Progenitor cell of endocrine pancreas (in vitro differentiated cells): Measurements from ENCODE around the gene BICRA. TPM values are rescaled to one million over a fixed set of nuclear protein-coding genes. Genes with fewer than 3 reads are reported as not detected.

Source experiments
- DNase-seq: peaks from one replicate; pipeline ENCODE4 v3.0.0; 2021; ENCODE audit warnings: low spot score; ENCODE audit not compliant: unreplicated experiment
- H3K27ac Mint-ChIP-seq: 2 replicates; pipeline ENCODE4 v1.8.0; 2021; ENCODE audit warnings: mild to moderate bottlenecking, moderate library complexity, mixed read lengths
- H3K27me3 Mint-ChIP-seq: 2 replicates; pipeline ENCODE4 v1.8.0; 2021; ENCODE audit warnings: mixed read lengths
- H3K36me3 Mint-ChIP-seq: 2 replicates; pipeline ENCODE4 v1.8.0; 2022; ENCODE audit warnings: mixed read lengths; ENCODE audit not compliant: insufficient read depth
- H3K4me1 Mint-ChIP-seq: 2 replicates; pipeline ENCODE4 v1.8.0; 2021; ENCODE audit warnings: low read depth, mixed read lengths
- H3K4me3 Mint-ChIP-seq: 2 replicates; pipeline ENCODE4 v1.8.0; 2021; ENCODE audit warnings: low read depth, mild to moderate bottlenecking, moderate library complexity, mixed read lengths
- H3K9me3 Mint-ChIP-seq: 2 replicates; pipeline ENCODE4 v1.8.0; 2021; ENCODE audit warnings: low read depth, mixed read lengths
- CTCF ChIP-seq: fragments of 200-600 bp; sonication (generic); IDR thresholded peaks from one replicate; pipeline ENCODE4 v1.5.0; 2021; ENCODE audit warnings: antibody characterized with exemption, mild to moderate bottlenecking; ENCODE audit not compliant: unreplicated experiment
- total RNA-seq: library from RNA; stranded (reverse); gene quantifications from 2 replicates; pipeline ENCODE4 v1.2.1, GENCODE V29; 2021

The BICRA gene
- total RNA-seq, 1 donor from 2014 or later: 37.4 TPM

GRCh38 chr19:47619763-47620162 is 10.8 kb downstream of the BICRA start:
- Mint-ChIP-seq H3K4me3 (no peak overlapping the region), H3K4me1 (peaks cover 23% of the 10 kb centered on the region), H3K27ac (peak overlapping the region; percentile 68), H3K9me3 (no peaks in the 10 kb centered on the region), H3K27me3 (no peaks in the 10 kb centered on the region), H3K36me3 (peaks cover 6% of the 10 kb centered on the region)
- DNase-seq: no peak
- TF ChIP-seq CTCF: no peak

- Mint-ChIP-seq H3K36me3 (peaks cover 7% of the 10 kb centered on the region), H3K4me1 (peaks cover 25% of the 10 kb centered on the region), H3K9me3 (no peaks in the 10 kb centered on the region), H3K27me3 (no peaks in the 10 kb centered on the region), H3K27ac (peak overlapping the region; percentile 75), H3K4me3 (no peak overlapping the region)
- no peak for DNase-seq
- TF ChIP-seq CTCF: no peak
Observed at GRCh38 chr19:47623151-47623920, 14.4 kb downstream of the BICRA start.

GRCh38 chr19:47623921-47624391 is 15.0 kb downstream of the BICRA start:
- Mint-ChIP-seq H3K4me1 (peaks cover 25% of the 10 kb centered on the region), H3K27ac (peak overlapping the region; percentile 75), H3K27me3 (no peaks in the 10 kb centered on the region), H3K4me3 (no peak overlapping the region), H3K36me3 (peaks cover 9% of the 10 kb centered on the region), H3K9me3 (no peaks in the 10 kb centered on the region)
- no peak for TF ChIP-seq CTCF
- no peak for DNase-seq

- H3K27ac Mint-ChIP-seq: peak overlapping the region; percentile 51
- no peak for DNase-seq
- peaks cover 18% of the 10 kb centered on the region for H3K4me1 Mint-ChIP-seq
- no peak overlapping the region for H3K4me3 Mint-ChIP-seq
- H3K36me3 Mint-ChIP-seq: peaks cover 13% of the 10 kb centered on the region
- H3K27me3 Mint-ChIP-seq: no peaks in the 10 kb centered on the region
- H3K9me3 Mint-ChIP-seq: no peaks in the 10 kb centered on the region
- no peak for TF ChIP-seq CTCF
Observed at GRCh38 chr19:47625650-47626049, 16.7 kb downstream of the BICRA start.

GRCh38 chr19:47626238-47626637 is 17.3 kb downstream of the BICRA start:
- H3K27ac Mint-ChIP-seq: no peak overlapping the region
- no peaks in the 10 kb centered on the region for H3K9me3 Mint-ChIP-seq
- H3K4me3 Mint-ChIP-seq: no peak overlapping the region
- H3K4me1 Mint-ChIP-seq: peaks cover 18% of the 10 kb centered on the region
- no peak for DNase-seq
- no peak for TF ChIP-seq CTCF
- H3K36me3 Mint-ChIP-seq: peaks cover 14% of the 10 kb centered on the region
- no peaks in the 10 kb centered on the region for H3K27me3 Mint-ChIP-seq
